Endothelial cell of umbilical vein (primary cell): ENCODE data around the gene ELANE. TPM values are rescaled to one million over a fixed set of nuclear protein-coding genes. Genes with fewer than 3 reads are reported as not detected.
"Not testable (repeated sequence)": the region's sequence is repeated elsewhere in the genome, so short reads cannot be mapped to it uniquely, and the experiment has no call there.

Source experiments
- BruUV-seq: library from RNA; stranded (reverse); fragments of 400-500 nt; replicated peaks from 2 replicates; lab custom pipeline; 2021; lab: Mats Ljungman, UMichigan
- CTCF ChIA-PET: fragments of 300-600, 350-600 bp; sonication (Branson Sonifier 250); formaldehyde crosslinking; loops from one replicate; lab custom pipeline; 2021; ENCODE audit warnings: antibody characterized with exemption, inconsistent platforms; lab: Charles Lee
- POLR2A ChIA-PET: fragments of 300-600, 350-600 bp; sonication (Branson Sonifier 250); formaldehyde crosslinking; loops from one replicate; lab custom pipeline; 2021; ENCODE audit warnings: antibody characterized with exemption, inconsistent platforms; lab: Charles Lee
- DNase-seq: peaks from one replicate; pipeline ENCODE4 v3.0.0-alpha.2; 2011; ENCODE audit warnings: low read depth, low spot score
- FAIRE-seq: peaks from 2 replicates; lab custom pipeline; 2011; peaks lifted over from hg19 to GRCh38; lab: Jason Lieb, UNC
- H2AFZ ChIP-seq: 2 replicates; pipeline ENCODE4 v1.6.0; 2012; ENCODE audit warnings: low read depth, low read length, control low read depth, inconsistent platforms
- H3K27ac ChIP-seq: 2 replicates; pipeline ENCODE4 v1.5.1; 2011; ENCODE audit warnings: low read depth, mild to moderate bottlenecking, control low read depth, low read length, moderate library complexity; ENCODE audit not compliant: insufficient read depth
- H3K27me3 ChIP-seq, 2 experiments: 2 replicates each; pipeline versions ENCODE4 v1.6.0 to v1.6.1; 2011; ENCODE audit warnings: low read length in 2 of 2, mixed read lengths in 1 of 2; ENCODE audit not compliant: control insufficient read depth in 2 of 2, insufficient read depth in 2 of 2
- H3K36me3 ChIP-seq, 2 experiments: 2 replicates in 1 of 2; 3 replicates in 1 of 2; pipeline ENCODE4 v1.5.1; 2011; ENCODE audit warnings: low read length in 2 of 2, mild to moderate bottlenecking in 1 of 2, moderate library complexity in 1 of 2; ENCODE audit not compliant: control insufficient read depth in 2 of 2, insufficient read depth in 2 of 2; ENCODE audit errors: extremely low read depth in 1 of 2
- H3K4me1 ChIP-seq: 3 replicates; pipeline ENCODE4 v1.5.1; 2011; ENCODE audit warnings: mild to moderate bottlenecking, low read length; ENCODE audit not compliant: control insufficient read depth, insufficient read depth; ENCODE audit errors: extremely low read depth
- H3K4me2 ChIP-seq: 2 replicates; pipeline ENCODE4 v1.6.1; 2011; ENCODE audit warnings: low read length, control low read depth, mixed read lengths; ENCODE audit not compliant: insufficient read depth
- H3K4me3 ChIP-seq, 3 experiments: fragments of 200-600 bp in 1 of 3; sonication (generic), shearing (Covaris generic) in 1 of 3; replicated peaks in 1 of 3; 2 replicates each; pipeline ENCODE4 v1.5.1; 2011 to 2016; ENCODE audit warnings: control low read depth in 3 of 3, low read length in 3 of 3, mild to moderate bottlenecking in 2 of 3, inconsistent platforms in 1 of 3, low read depth in 1 of 3, moderate library complexity in 1 of 3; ENCODE audit not compliant: insufficient read depth in 1 of 3
- H3K79me2 ChIP-seq: 2 replicates; pipeline ENCODE4 v1.6.0; 2012; ENCODE audit warnings: low read length, inconsistent platforms; ENCODE audit not compliant: control insufficient read depth, insufficient read depth
- H3K9ac ChIP-seq: replicated peaks from 2 replicates; pipeline ENCODE3; 2011; ENCODE audit warnings: low read length, control low read depth; ENCODE audit not compliant: insufficient read depth; ENCODE audit errors: extremely low read depth
- H3K9me1 ChIP-seq: replicated peaks from 3 replicates; pipeline ENCODE4 v1.6.0; 2011; ENCODE audit warnings: mild to moderate bottlenecking, low read length; ENCODE audit not compliant: control insufficient read depth, insufficient read depth; ENCODE audit errors: extremely low read depth
- H3K9me3 ChIP-seq: replicated peaks from 2 replicates; pipeline ENCODE4 v1.5.1; 2012; ENCODE audit warnings: low read length, inconsistent platforms; ENCODE audit not compliant: control insufficient read depth, insufficient read depth
- H4K20me1 ChIP-seq: replicated peaks from 2 replicates; pipeline ENCODE3; 2011; ENCODE audit warnings: mild to moderate bottlenecking, low read length; ENCODE audit not compliant: control insufficient read depth, insufficient read depth; ENCODE audit errors: extremely low read depth
- CTCF ChIP-seq, 2 donors: IDR thresholded peaks; 1 replicate in 1 of 2; 2 replicates in 1 of 2; pipeline ENCODE4 v1.5.1; 2011; ENCODE audit warnings: low read length in 2 of 2, mild to moderate bottlenecking in 2 of 2, moderate library complexity in 2 of 2, control low read depth in 1 of 2, inconsistent platforms in 1 of 2, low read depth in 1 of 2; ENCODE audit not compliant: insufficient read depth in 1 of 2; ENCODE audit errors: extremely low read depth in 1 of 2
- EZH2 ChIP-seq: IDR thresholded peaks from 2 replicates; pipeline ENCODE4 v1.6.1; 2012; ENCODE audit warnings: borderline replicate concordance, low read depth, mild to moderate bottlenecking, moderate library complexity, low read length, inconsistent platforms; ENCODE audit not compliant: severe bottlenecking
- FOS ChIP-seq: IDR thresholded peaks from 2 replicates; pipeline ENCODE4 v1.6.1; 2011; ENCODE audit warnings: mild to moderate bottlenecking, low read length, moderate library complexity, borderline replicate concordance; ENCODE audit not compliant: insufficient read depth
- GATA2 ChIP-seq: IDR thresholded peaks from 2 replicates; pipeline ENCODE4 v1.7.0; 2011; ENCODE audit warnings: low read depth, mild to moderate bottlenecking, moderate library complexity, mixed read lengths, low read length; ENCODE audit not compliant: insufficient read length, insufficient read depth
- JUN ChIP-seq: IDR thresholded peaks from 2 replicates; pipeline ENCODE4 v1.6.1; 2011; ENCODE audit warnings: borderline replicate concordance, low read depth; ENCODE audit not compliant: insufficient read length, insufficient read depth
- MAX ChIP-seq: IDR thresholded peaks from 2 replicates; pipeline ENCODE4 v1.6.1; 2011; ENCODE audit not compliant: insufficient read depth, insufficient read length
- MYC ChIP-seq: IDR thresholded peaks from one replicate; pipeline ENCODE4 v1.6.1; 2011; ENCODE audit warnings: mild to moderate bottlenecking, low read depth, low read length
- POLR2A ChIP-seq: IDR thresholded peaks from 2 replicates; pipeline ENCODE4 v1.6.1; 2012; ENCODE audit warnings: low read depth, mild to moderate bottlenecking, control low read depth, low read length
- POLR2AphosphoS5 ChIP-seq: IDR thresholded peaks from 2 replicates; pipeline ENCODE4 v1.6.1; 2012; ENCODE audit warnings: low read depth, mild to moderate bottlenecking, control low read depth, low read length, moderate library complexity; ENCODE audit not compliant: insufficient read depth
- dilution Hi-C: fragments of 300-500 bp; cut with MboI; formaldehyde crosslinking; loops from one replicate; pipeline ENCODE4 v1.15.0; 2019; ENCODE audit warnings: low sequenced_read_pairs; ENCODE audit not compliant: extremely low pct_ligation_motif_present
- intact Hi-C: fragments of 100-400 bp; cut with micrococcal nuclease; formaldehyde crosslinking; loops from one replicate; pipeline ENCODE4 v1.10.0; 2022
- polyA plus RNA-seq, 4 experiments: library from polyadenylated mRNA; depleted of rRNA in 3 of 4; stranded (reverse) in 3 of 4; unstranded in 1 of 4; fragments of >200 nt; gene quantifications; 2 replicates each; pipeline versions ENCODE4 v1.2.1 to v1.2.3, GENCODE V29; 2011 to 2012; ENCODE audit warnings: missing spikeins in 1 of 4
- total RNA-seq: library from RNA; stranded (reverse); gene quantifications from 2 replicates; pipeline ENCODE4 v1.2.3, GENCODE V29; 2021

The ELANE gene
- total and polyA plus RNA-seq, 2 donors (not counting 3 experiments of a cell fraction or from before 2014, with no cell fraction given) = not detected

GRCh38 chr19:878751-879561, 26.9 kb downstream of the ELANE start:
- CTCF ChIA-PET = interaction anchor here (1.7 to 2.4 kb wide), 4 partner anchors 14 to 22 kb away, joined by 4 to 11 read pairs (median 6); partner anchors contain the start of genes MED16 and RNU6-9
- intact Hi-C loops = not testable (repeated sequence)

GRCh38 chr19:879711-880438, 27.8 kb downstream of the ELANE start:
- peaks cover 0 to 37% of the 10 kb centered on the region in 2 experiments for H3K36me3 ChIP-seq
- POLR2A ChIA-PET = no interaction called here
- dilution Hi-C loops = no loop called here
- TF ChIP-seq MYC (no peak), CTCF (IDR thresholded peaks at IDR 0.05; ENCODE audit: extremely low read depth in 1 of 2, insufficient read depth in 1 of 2, low read depth in 1 of 2, low read length in 2 of 2) (no peak), GATA2 (no peak), JUN (no peak), POLR2AphosphoS5 (no peak), EZH2 (no peak), FOS (no peak), POLR2A (no peak), MAX (no peak)
- no peaks in the 10 kb centered on the region for H3K79me2 ChIP-seq
- H2AFZ ChIP-seq = no peak overlapping the region
- no peaks in the 10 kb centered on the region for H3K9me3 ChIP-seq
- no peak overlapping the region for H3K4me2 ChIP-seq
- no peaks in the 10 kb centered on the region for H3K4me1 ChIP-seq
- CTCF ChIA-PET = interaction anchor here (1.8 kb wide), 1 partner anchor 23 kb away, joined by 4 read pairs; no protein-coding TSS in a partner anchor
- no peak overlapping the region for H3K9ac ChIP-seq
- no peak for DNase-seq
- H3K27me3 ChIP-seq = no peaks in the 10 kb centered on the region
- H3K4me3 ChIP-seq = no peak overlapping the region
- no TSS peak for BruUV-seq
- intact Hi-C loops = no loop called here
- H4K20me1 ChIP-seq = no peaks in the 10 kb centered on the region
- no peak overlapping the region for H3K27ac ChIP-seq
- H3K9me1 ChIP-seq = no peaks in the 10 kb centered on the region
- FAIRE-seq = no peak

More at GRCh38 chr19:878751-879561, 26.9 kb downstream of the ELANE start:
- DNase-seq, BruUV-seq, H4K20me1 ChIP-seq, H3K9ac ChIP-seq, H3K9me3 ChIP-seq, H3K4me3 ChIP-seq, H3K9me1 ChIP-seq, H3K27me3 ChIP-seq, FAIRE-seq, H3K4me1 ChIP-seq, POLR2A ChIA-PET, H3K27ac ChIP-seq, H3K4me2 ChIP-seq, H3K79me2 ChIP-seq, H2AFZ ChIP-seq, dilution Hi-C loops: not testable (repeated sequence)
- peaks cover 0 to 37% of the 10 kb centered on the region in 2 experiments for H3K36me3 ChIP-seq
